NCI-H510A treated with DMSO at 0.1 percent for 48 hours (cell line): ENCODE results near the gene CCDC88B.

Experiments
- DNase-seq: peaks from one replicate; lab custom pipeline; 2025; lab: John Stamatoyannopoulos, UW

CCDC88B gene

DNA sequence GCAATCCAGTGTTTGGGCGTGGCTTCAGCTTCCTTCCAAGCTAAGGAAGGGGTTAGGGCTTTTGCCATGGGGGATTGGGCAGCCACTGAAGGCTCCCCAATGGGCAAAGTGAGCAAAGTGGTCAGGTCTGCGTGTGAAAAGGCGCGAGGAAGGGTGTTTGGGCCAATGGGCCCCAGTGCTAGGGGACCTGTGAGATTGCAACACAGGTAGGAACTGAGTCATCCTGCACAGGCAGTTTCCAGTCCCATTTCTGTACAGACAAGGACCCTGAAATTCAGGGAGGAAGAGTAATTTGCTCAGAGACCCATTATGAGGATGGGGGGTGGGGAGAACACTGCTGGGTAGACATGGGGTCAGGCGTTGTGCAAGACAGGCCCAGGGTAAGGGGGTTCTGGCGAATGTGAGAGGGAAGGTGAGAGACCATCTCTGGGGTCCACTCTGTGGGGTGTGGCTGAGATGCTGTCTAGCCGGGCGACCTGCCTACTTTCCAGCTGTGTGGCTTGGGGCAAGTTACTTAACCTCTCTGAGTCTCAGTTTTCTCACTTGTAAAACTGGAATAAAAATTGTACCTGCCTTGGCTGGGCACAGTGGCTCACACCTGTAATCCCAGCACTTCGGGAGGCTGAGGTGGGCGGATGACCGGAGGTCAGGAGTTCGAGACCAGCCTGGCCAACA, 7.3 kb downstream of the CCDC88B start:
- DNase-seq, result no peak

DNA sequence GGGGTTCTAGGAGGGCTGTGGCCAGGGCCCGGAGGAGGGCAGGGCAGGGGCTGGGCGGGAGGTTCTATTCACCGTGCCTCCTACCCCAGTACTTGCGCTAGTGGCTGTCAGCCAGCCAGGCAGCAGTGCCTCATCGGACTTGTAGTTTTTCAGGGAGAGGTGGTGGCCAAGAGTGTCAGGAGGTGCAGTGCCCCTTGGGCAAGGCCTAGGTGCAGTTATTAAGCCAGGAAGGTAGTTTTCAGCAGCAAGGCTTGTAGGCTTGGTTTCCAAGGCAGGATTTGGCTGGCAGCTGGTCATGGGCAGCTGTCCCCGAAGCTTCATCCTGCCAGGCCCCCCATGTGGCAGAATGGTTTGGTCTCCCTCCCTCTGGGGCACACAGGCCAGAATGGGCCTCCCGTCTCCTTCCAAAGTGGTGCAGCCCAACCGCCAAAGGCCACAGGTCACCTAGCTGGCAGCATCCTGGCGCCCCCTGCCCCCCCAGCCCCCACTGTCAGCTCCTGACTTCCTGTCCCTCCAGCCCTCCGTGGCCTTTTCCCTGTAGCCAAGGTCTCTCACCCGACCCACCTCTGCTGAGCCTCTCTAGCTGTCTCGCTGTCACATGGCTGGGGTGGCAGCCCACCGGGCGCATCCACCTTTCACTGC, 8.5 kb downstream of the CCDC88B start:
- no peak for DNase-seq

- DNase-seq, result no peak
Measured at GRCh38 chr11:64349025-64349387, 9.0 kb downstream of the CCDC88B start.

- DNase-seq, result no peak
Measured at GRCh38 chr11:64349404-64349803, 9.4 kb downstream of the CCDC88B start.

DNA sequence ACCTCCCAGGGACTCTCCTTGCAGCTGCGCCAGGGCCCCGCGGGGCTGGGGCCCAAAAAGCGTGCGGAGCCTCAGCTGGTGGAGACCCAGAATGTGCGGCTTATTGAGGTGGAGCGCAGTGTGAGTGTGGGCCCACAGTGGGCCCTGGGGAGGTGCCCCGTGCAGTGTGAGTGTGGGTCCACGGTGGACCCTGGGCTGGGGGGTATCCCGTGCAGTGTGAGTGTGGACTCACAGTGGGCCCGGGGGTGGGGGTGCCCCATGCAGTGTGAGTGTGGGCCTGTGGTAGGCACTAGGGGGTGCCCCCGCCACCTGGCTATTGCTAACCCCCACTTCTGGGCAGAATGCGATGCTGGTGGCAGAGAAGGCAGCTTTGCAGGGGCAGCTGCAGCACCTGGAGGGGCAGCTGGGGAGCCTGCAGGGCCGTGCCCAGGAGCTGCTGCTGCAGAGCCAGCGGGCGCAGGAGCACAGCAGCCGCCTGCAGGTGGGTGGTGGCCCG, 11.2 kb downstream of the CCDC88B start:
- no peak for DNase-seq

DNA sequence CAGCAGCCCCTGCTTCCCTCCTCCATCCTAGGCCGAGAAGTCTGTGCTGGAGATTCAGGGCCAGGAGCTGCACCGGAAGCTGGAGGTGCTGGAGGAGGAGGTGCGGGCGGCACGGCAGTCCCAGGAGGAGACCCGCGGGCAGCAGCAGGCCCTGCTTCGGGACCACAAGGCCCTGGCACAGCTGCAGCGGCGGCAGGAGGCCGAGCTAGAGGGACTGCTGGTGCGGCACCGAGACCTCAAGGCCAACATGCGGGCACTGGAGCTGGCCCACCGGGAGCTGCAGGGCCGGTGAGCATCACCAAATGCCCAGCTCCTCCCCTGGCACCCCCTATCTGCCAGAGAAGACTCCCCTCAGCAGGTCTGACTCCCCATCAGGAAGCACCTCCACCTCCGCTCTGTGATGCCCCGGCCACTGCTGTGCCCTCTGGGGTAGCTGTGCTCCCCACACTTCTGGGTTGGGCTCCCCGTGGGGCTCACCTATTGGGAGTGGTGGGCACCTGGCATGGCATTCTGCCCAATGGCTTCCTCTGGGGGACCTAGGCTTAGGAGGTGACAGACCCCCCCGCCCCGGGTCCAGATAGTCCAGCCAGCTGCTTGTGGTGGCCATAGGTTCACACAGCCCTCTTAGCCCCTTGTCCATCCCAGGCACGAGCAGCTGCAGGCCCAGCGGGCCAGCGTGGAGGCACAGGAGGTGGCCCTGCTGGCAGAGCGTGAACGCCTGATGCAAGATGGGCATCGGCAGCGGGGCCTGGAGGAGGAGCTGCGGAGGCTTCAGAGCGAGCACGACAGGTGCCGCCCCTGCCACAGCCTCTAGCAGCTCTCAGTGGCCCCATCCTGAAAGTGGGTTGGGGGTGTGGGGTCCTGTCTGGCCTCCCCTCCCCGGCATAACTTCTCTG, 12.3 kb downstream of the CCDC88B start:
- peak; percentile 83 for DNase-seq

GRCh38 chr11:64352995-64353714, 13.2 kb downstream of the CCDC88B start:
- peak; percentile 83 for DNase-seq

- no peak for DNase-seq
Measured at GRCh38 chr11:64353715-64354506, 13.9 kb downstream of the CCDC88B start.

- DNase-seq, result peak; percentile 84
Measured at GRCh38 chr11:64355078-64355940, 15.3 kb downstream of the CCDC88B start.

DNA sequence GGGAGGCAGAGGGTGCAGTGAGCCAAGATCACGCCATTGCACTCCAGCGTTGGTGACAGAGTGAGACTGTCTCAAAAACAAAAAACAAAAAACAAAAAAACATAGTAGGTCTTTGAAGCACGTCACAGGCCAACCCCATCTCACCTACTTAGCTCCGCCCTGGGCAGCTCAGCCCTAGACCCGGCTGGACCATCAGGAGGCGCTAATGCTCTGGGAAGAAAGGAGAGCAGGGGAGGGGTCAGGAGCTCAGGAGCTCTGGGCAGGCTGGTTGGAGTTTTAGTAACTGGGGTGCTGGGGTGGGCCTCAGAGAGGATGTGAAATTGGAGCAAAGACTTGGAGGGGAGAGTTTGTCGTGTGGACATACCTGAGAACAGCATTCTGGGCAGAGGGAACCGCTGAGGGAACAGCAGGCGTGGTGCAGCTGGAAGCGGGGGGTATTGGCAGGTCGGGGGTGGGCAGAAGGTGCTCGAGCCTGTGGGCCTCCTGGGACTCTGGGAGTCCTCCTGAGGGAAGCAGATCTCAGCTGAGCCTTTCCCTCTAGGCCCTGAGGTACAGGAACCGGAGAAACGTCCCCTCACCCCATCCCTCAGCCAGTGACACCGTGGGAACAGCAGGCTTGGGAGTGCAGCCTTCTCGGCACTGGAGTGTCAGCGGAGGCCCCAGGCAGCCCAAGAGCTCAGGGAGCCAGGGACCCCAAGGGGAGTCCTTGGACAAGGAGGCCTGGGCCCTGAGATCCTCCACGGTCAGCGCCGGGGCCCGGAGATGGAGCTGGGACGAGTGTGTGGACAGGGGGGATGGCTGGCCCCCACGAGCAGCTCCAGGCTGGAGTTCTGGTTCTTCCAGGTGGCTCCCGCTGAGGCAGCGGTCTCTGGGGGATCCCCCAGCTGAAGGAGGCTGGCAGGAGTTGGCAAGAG, 16.8 kb downstream of the CCDC88B start:
- DNase-seq, result peak; percentile 33

DNA sequence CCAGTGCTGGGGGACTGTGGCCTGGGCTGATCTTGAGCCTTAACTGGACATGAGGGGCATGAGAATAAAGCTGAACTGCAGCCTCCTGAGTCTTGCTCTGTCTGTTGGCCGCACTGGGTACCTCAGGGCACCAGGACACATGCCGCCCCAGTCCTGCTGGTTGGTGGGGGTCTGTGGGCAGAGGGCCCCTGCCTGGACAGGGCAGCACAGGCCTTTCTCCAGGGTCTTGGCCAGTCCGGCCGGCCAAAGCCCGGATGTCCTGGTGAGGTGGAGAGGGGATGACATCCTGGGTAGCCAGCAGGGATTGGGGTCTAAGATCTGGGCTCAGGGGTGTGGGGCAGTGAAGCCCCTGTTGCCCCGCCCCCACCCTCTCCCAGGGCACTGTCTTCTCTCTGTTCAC, 17.4 kb downstream of the CCDC88B start:
- no peak for DNase-seq

- no peak for DNase-seq
Measured at GRCh38 chr11:64357904-64358535, 18.0 kb downstream of the CCDC88B start.

- no peak for DNase-seq
Measured at GRCh38 chr11:64358536-64358906, 18.5 kb downstream of the CCDC88B start.

- DNase-seq, result peak; percentile 53
Measured at GRCh38 chr11:64358907-64359711, 19.1 kb downstream of the CCDC88B start, which contains the start of gene RPS6KA4. Gene RPS6KA4, plus strand, starts transcription at chr11:64359162. Its CDS starts 74 bp downstream, at chr11:64359236.

DNA sequence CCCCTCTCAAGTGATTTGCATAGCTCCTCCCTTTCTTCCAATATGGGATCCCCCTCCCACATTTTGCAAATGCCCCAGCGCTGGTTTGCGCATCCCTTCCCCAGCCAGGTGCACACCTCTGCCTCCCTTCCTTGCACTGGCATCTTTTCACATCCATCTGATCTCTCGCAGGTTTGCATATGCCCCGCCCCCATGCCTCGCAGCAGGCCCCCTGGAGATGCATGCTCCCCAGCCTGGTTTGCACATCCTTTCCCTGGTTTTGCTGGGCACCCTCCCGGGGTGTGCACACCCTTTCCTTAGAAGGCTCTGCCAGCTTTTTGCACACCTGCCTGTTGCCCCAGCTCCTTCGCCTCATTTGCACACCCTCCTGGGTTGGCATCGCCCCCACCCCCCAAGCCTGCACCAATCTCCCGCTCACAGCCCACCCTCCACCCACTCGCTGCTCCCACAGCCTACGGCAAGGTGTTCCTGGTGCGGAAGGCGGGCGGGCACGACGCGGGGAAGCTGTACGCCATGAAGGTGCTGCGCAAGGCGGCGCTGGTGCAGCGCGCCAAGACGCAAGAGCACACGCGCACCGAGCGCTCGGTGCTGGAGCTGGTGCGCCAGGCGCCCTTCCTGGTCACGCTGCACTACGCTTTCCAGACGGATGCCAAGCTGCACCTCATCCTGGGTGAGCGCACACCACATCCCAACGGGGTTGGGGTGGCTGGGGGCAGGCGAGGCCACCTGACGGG, 19.9 kb downstream of the CCDC88B start:
- peak; percentile 26 for DNase-seq

DNA sequence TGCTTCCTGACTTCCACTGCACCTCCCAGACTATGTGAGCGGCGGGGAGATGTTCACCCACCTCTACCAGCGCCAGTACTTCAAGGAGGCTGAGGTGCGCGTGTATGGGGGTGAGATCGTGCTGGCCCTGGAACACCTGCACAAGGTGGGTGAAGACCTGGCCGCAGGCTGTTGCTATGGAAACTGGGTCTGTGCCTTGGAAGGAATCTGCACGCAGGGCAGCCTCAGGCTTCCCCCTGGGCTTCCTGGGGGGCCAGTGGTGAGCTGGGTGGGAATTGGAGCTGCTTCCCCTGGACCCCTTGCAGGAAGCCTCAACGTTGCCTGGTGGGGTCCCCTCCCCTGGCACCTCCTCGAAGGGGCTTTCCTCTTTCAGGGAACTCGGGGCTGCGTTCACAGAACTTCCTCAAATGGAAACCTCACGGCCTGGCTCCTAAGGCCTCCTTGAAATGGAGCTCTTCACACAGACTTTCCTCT, 20.5 kb downstream of the CCDC88B start:
- no peak for DNase-seq

DNA sequence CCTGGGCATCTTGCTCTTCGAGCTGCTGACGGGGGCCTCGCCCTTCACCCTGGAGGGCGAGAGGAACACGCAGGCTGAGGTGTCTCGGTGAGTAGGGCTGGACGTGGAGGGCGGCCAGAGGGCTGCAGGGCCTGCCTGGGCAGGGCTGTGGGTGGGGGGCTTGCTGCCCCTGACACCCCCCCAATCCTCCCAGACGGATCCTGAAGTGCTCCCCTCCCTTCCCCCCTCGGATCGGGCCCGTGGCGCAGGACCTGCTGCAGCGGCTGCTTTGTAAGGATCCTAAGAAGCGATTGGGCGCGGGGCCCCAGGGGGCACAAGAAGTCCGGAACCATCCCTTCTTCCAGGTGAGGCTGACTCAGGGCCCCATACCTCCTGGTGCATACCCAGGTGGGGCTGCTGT, 21.7 kb downstream of the CCDC88B start:
- DNase-seq, result no peak
